ENCODE results near the gene ZDHHC18.
A peak's percentile ranks its signal among the peaks of the same experiment; 100 is the strongest.
"Not testable (repeated sequence)": the region's sequence is repeated elsewhere in the genome, so short reads cannot be mapped to it uniquely, and the experiment has no call there.

ZDHHC18 gene

GRCh38 chr1:26855636-26856035, 29.1 kb downstream of the ZDHHC18 start:
- DNase-seq, result no peak
- in situ Hi-C loops (cut with MboI; ENCODE audit: low pct_unique_long_range_greater_than_20kb, low sequenced_read_pairs), result no loop called here

- in situ Hi-C loops (cut with MboI; ENCODE audit: low pct_unique_long_range_greater_than_20kb, low sequenced_read_pairs), result no loop called here
- DNase-seq, result no peak
Measured at GRCh38 chr1:26856181-26856580, 29.7 kb downstream of the ZDHHC18 start.

- in situ Hi-C loops (cut with MboI; ENCODE audit: low pct_unique_long_range_greater_than_20kb, low sequenced_read_pairs), result no loop called here
- no peak for DNase-seq
Measured at GRCh38 chr1:26856604-26857469, 30.3 kb downstream of the ZDHHC18 start.

- DNase-seq, result no peak
- in situ Hi-C loops (cut with MboI; ENCODE audit: low pct_unique_long_range_greater_than_20kb, low sequenced_read_pairs), result no loop called here
Measured at GRCh38 chr1:26857473-26858060, 31.1 kb downstream of the ZDHHC18 start.

- in situ Hi-C loops (cut with MboI; ENCODE audit: low pct_unique_long_range_greater_than_20kb, low sequenced_read_pairs), result no loop called here
- DNase-seq, result no peak
Measured at GRCh38 chr1:26858160-26858559, 31.7 kb downstream of the ZDHHC18 start.

GRCh38 chr1:26858891-26859640, 32.6 kb downstream of the ZDHHC18 start:
- no peak for DNase-seq
- in situ Hi-C loops (cut with MboI; ENCODE audit: low pct_unique_long_range_greater_than_20kb, low sequenced_read_pairs), result no loop called here

GRCh38 chr1:26861286-26861701, 34.8 kb downstream of the ZDHHC18 start:
- in situ Hi-C loops (cut with MboI; ENCODE audit: low pct_unique_long_range_greater_than_20kb, low sequenced_read_pairs), result no loop called here
- DNase-seq, result peak; percentile 35

GRCh38 chr1:26861889-26862378, 35.4 kb downstream of the ZDHHC18 start:
- no peak for DNase-seq
- in situ Hi-C loops (cut with MboI; ENCODE audit: low pct_unique_long_range_greater_than_20kb, low sequenced_read_pairs), result no loop called here

- DNase-seq, result peak; percentile 50
- in situ Hi-C loops (cut with MboI; ENCODE audit: low pct_unique_long_range_greater_than_20kb, low sequenced_read_pairs), result no loop called here
Measured at GRCh38 chr1:26862781-26863684, 36.5 kb downstream of the ZDHHC18 start, which contains the start of gene SFN. TSS of gene SFN (plus strand) at chr1:26863149. CDS start at chr1:26863213, 64 bp downstream.

GRCh38 chr1:26863685-26864077, 37.2 kb downstream of the ZDHHC18 start:
- in situ Hi-C loops (cut with MboI; ENCODE audit: low pct_unique_long_range_greater_than_20kb, low sequenced_read_pairs), result no loop called here
- DNase-seq, result no peak

GRCh38 chr1:26864610-26865480, 38.4 kb downstream of the ZDHHC18 start:
- in situ Hi-C loops (cut with MboI; ENCODE audit: low pct_unique_long_range_greater_than_20kb, low sequenced_read_pairs), result no loop called here

GRCh38 chr1:26873097-26873496, 46.6 kb downstream of the ZDHHC18 start:
- DNase-seq; in situ Hi-C loops (cut with MboI; ENCODE audit: low pct_unique_long_range_greater_than_20kb, low sequenced_read_pairs): not testable (repeated sequence)

More at GRCh38 chr1:26864610-26865480, 38.4 kb downstream of the ZDHHC18 start:
- DNase-seq, result peak; percentile 99

GRCh38 chr1:26874896-26875295, 48.4 kb downstream of the ZDHHC18 start:
- DNase-seq, result no peak
- in situ Hi-C loops (cut with MboI; ENCODE audit: low pct_unique_long_range_greater_than_20kb, low sequenced_read_pairs), result no loop called here

- DNase-seq, result no peak
- in situ Hi-C loops (cut with MboI; ENCODE audit: low pct_unique_long_range_greater_than_20kb, low sequenced_read_pairs), result no loop called here
Measured at GRCh38 chr1:26877326-26877725, 50.8 kb downstream of the ZDHHC18 start.

- in situ Hi-C loops (cut with MboI; ENCODE audit: low pct_unique_long_range_greater_than_20kb, low sequenced_read_pairs), result no loop called here
- no peak for DNase-seq
Measured at GRCh38 chr1:26879793-26880192, 53.3 kb downstream of the ZDHHC18 start.

GRCh38 chr1:26881611-26882010, 55.1 kb downstream of the ZDHHC18 start:
- DNase-seq; in situ Hi-C loops (cut with MboI; ENCODE audit: low pct_unique_long_range_greater_than_20kb, low sequenced_read_pairs): not testable (repeated sequence)

GRCh38 chr1:26882696-26883463, 56.4 kb downstream of the ZDHHC18 start:
- in situ Hi-C loops (cut with MboI; ENCODE audit: low pct_unique_long_range_greater_than_20kb, low sequenced_read_pairs), result no loop called here
- no peak for DNase-seq
